LNCaP clone FGC (cell line): Measurements from ENCODE around the gene C5orf63.
"Not testable (repeated sequence)": the region's sequence is repeated elsewhere in the genome, so short reads cannot be mapped to it uniquely, and the experiment has no call there.

Source experiments
- DNase-seq: peaks from one replicate; pipeline ENCODE4 v3.0.0-alpha.2; 2011; ENCODE audit warnings: low read depth
- H3K4me3 ChIP-seq: 2 replicates; pipeline ENCODE4 v1.5.1; 2011; ENCODE audit warnings: mild to moderate bottlenecking, low read depth, low read length, control low read depth
- TF ChIP-seq, protein P1 (sequence below): IDR thresholded peaks from 2 replicates; pipeline ENCODE4 v1.5.1; 2012; ENCODE audit warnings: mild to moderate bottlenecking; ENCODE audit not compliant: control insufficient read depth, insufficient read depth; ENCODE audit errors: extremely low read depth

C5orf63 gene

DNA sequence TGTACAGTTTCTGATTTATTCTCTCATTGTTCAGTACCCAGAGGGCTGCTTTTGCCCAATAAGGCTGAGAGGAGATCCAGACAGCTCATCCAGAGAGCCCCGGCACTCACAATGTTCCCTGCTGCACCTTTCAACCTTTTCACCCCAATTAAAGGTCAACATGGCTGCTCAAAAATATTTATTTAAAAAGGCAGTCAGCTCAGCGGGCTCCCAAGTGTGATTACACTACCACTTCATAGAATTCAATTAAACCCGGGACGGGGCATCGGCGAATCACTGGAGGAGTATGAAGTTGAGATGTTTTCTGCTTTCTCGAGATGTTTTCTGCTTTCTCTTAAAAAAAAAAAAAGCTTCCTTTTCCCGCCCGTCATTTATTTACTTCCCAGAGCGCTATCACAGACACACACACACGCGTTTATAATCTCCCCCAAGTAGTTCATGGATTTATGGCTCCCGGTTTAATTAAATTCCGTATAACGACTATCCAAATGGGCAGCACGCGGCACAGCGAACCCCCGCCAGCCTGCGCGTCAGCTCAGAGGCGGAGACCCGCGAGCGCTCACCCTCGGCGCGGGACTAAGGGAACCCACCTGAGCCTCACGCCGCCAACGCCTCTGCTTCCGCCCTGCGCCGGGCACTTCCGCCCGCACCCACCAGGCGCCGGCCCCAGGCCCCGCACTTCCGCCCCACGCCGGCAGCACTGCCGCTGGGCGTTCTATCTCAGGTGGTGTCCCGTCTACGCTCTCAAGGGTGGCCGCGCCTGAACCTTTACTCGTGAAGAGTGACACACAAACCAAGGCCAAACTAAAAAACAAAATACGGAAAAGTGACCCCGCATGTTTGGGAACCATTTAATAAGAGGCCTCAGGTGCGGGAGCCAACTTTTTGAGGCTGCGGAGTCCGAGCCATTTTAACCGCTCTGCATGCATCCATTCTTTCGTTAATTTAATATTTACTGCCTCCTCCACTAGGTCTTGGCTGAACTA, at the start of gene C5orf63:
C5orf63 (minus strand) TSS at position 642 of the 986 bp plus-strand sequence. CDS start 14,507 bp downstream, outside the sequence.
- TF ChIP-seq, protein P1, sequence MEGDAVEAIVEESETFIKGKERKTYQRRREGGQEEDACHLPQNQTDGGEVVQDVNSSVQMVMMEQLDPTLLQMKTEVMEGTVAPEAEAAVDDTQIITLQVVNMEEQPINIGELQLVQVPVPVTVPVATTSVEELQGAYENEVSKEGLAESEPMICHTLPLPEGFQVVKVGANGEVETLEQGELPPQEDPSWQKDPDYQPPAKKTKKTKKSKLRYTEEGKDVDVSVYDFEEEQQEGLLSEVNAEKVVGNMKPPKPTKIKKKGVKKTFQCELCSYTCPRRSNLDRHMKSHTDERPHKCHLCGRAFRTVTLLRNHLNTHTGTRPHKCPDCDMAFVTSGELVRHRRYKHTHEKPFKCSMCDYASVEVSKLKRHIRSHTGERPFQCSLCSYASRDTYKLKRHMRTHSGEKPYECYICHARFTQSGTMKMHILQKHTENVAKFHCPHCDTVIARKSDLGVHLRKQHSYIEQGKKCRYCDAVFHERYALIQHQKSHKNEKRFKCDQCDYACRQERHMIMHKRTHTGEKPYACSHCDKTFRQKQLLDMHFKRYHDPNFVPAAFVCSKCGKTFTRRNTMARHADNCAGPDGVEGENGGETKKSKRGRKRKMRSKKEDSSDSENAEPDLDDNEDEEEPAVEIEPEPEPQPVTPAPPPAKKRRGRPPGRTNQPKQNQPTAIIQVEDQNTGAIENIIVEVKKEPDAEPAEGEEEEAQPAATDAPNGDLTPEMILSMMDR, result no peak
- H3K4me3 ChIP-seq, result peak within 1 kb of the TSS; percentile 68
- DNase-seq, result peak; percentile 30

DNA sequence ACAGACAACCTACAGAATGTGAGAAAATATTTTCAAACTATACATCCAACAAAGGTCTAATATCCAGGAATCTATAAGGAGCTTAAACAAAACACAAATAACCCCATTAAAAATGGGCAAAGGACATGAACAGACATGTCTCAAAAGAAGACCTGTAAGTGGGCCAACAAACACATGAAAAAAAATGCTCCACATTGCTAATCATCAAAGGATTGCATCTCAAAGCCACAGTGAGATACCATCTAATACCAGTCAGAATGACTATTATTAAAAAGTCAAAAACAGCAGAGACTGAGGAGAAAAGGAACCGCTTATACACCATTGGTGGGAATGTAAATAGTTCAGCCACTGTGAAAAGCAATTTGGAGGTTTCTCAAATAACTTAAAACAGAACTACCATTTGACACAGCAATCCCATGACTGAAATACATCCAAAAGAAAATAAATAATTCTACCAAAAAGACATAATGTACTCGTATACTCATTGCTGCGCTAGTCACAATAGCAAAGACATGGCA, 39.1 kb upstream of the C5orf63 start:
- H3K4me3 ChIP-seq, result no peak overlapping the region
- no peak for DNase-seq
- TF ChIP-seq, protein P1, result no peak

DNA sequence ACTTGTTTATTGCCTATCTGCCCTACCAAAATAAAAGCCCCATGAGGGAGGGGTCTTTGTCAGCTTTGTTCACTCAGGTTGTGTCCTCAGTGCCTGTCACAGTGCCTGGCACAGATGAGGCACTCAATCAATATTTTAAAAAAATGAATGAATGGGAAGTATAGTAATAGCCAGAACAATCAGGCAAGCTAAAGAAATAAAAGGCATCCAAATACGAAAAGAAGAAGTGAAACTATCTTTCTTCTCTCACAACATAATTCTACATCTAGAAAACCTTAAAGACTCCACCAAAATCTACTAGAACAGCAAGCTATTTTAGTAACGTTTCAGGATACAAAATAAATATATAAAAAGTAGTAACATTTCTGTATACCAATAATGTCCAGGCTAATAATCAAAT, 37.8 kb upstream of the C5orf63 start:
- H3K4me3 ChIP-seq, result no peak overlapping the region
- TF ChIP-seq, protein P1, result no peak
- no peak for DNase-seq

DNA sequence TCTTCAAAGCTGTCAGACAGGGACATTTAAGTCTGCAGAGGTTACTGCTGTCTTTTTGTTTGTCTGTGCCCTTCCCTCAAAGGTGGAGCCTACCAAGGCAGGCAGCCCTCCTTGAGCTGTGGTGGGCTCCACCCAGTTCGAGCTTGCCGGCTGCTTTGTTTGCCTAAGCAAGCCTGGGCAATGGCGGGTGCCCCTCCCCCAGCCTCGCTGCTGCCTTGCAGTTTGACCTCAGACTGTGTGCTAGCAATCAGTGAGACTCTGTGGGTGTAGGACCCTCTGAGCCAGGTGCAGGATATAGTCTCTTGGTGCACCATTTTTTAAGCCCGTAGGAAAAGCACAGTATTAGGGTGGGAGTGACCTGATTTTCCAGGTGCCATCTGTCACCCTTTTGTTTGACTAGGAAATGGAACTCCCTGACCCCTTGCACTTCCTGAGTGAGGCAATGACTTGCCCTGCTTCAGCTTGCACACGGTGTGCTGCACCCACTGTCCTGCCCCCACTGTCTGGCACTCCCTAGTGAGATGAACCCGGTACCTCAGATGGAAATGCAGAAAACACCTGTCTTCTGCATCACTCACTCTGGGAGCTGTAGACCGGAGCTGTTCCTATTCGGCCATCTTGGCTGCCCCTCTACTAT, 35.4 kb upstream of the C5orf63 start:
- not testable (repeated sequence) for DNase-seq, H3K4me3 ChIP-seq

DNA sequence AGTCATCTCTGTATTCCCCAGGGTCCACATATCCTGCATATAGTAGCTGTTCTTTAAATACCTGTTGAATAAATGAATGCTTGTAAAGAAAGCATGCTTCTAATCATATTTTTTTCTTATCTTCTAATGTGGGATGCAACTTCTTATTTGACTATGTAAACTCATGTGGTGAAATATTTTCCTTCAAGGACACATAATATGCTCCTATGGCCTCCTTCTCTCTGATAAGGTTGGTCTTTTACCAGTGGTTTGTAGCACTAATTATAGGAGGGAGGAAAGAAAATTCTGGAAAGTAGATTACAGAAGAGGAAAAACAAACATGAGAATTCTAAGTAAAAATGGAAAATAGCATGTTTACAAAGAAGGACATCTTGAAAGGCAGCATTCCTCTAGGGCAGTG, 28.6 kb upstream of the C5orf63 start:
- no peak for DNase-seq
- TF ChIP-seq, protein P1, result no peak
- no peak overlapping the region for H3K4me3 ChIP-seq

DNA sequence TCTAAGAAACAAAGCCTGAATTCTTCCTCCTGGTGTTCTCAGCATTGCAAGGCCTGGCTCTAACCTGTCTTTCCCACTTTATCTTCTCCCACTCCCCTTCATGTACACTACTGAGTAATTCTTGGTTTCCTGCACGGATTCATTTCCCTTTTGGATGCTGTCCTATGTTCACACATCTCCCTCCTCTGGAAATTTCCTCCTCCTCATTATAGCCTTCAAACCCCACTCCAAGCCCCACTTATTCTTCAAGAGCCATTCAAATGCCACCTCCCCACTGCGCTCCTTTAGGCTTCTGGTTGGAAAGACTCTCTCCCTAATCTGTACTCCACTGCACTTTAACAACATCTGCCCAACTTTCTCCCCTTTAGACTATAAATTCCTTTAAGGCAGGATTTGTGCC, 28.2 kb upstream of the C5orf63 start:
- DNase-seq, result no peak
- H3K4me3 ChIP-seq, result no peak overlapping the region
- TF ChIP-seq, protein P1, result no peak

DNA sequence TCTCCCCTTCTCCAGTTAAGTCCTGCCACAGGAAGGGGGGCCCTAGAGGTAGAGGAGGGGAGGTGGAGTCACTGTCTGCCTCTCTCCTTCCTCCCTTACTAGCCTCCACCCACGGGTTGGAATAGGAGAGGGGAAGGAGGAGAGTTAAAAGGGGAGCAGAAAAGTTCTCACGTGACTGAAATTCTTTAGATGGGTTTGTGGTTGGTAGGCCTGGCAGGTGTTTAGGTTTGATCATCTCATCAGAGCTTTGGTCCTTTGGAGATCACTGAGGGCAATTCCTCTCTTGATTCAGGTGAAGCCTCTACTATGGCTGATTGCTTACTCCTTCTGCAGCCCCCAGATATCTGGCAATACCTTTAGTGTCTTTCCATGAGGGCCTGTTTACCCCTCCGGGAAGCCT, 24.9 kb upstream of the C5orf63 start:
- TF ChIP-seq, protein P1, result no peak
- DNase-seq, result no peak
- no peak overlapping the region for H3K4me3 ChIP-seq
